ENCODE results near the gene RAPGEF2. TPM values are rescaled to one million over a fixed set of nuclear protein-coding genes. Genes with fewer than 3 reads are reported as not detected.
"Not testable (repeated sequence)": the region's sequence is repeated elsewhere in the genome, so short reads cannot be mapped to it uniquely, and the experiment has no call there.

The RAPGEF2 gene
- total RNA-seq, 1 donor from 2014 or later, result 40.6 TPM

- Mint-ChIP-seq H3K27me3 (no peaks in the 10 kb centered on the region), H3K4me1 (ENCODE audit: unreplicated experiment) (peaks cover 54% of the 10 kb centered on the region), H3K27ac (peak overlapping the region; percentile 76), H3K36me3 (peaks cover 9% of the 10 kb centered on the region), H3K4me3 (peak overlapping the region; percentile 17), H3K9me3 (no peaks in the 10 kb centered on the region)
- TF ChIP-seq CTCF (conservative IDR thresholded peaks at IDR 0.05), result peak; percentile 91
- no peak for DNase-seq (ENCODE audit: extremely low spot score, unreplicated experiment)
Observed at GRCh38 chr4:159175085-159175988, 72.5 kb downstream of the RAPGEF2 start.

- no peaks in the 10 kb centered on the region for H3K27me3 Mint-ChIP-seq
- DNase-seq (ENCODE audit: extremely low spot score, unreplicated experiment), result no peak
- H3K9me3 Mint-ChIP-seq, result no peaks in the 10 kb centered on the region
- peaks cover 4% of the 10 kb centered on the region for H3K36me3 Mint-ChIP-seq
- peaks cover 54% of the 10 kb centered on the region for H3K4me1 Mint-ChIP-seq (ENCODE audit: unreplicated experiment)
- TF ChIP-seq CTCF (conservative IDR thresholded peaks at IDR 0.05), result no peak
- H3K4me3 Mint-ChIP-seq, result peak overlapping the region; percentile 17
- H3K27ac Mint-ChIP-seq, result peak overlapping the region; percentile 76
Observed at GRCh38 chr4:159175989-159176375, 73.1 kb downstream of the RAPGEF2 start.

GRCh38 chr4:159177265-159178150 is 74.6 kb downstream of the RAPGEF2 start:
- Mint-ChIP-seq H3K27ac (peak overlapping the region; percentile 2), H3K9me3 (no peaks in the 10 kb centered on the region), H3K4me1 (ENCODE audit: unreplicated experiment) (peaks cover 50% of the 10 kb centered on the region), H3K4me3 (no peak overlapping the region), H3K36me3 (no peaks in the 10 kb centered on the region), H3K27me3 (no peaks in the 10 kb centered on the region)
- no peak for TF ChIP-seq CTCF (conservative IDR thresholded peaks at IDR 0.05)
- DNase-seq (ENCODE audit: extremely low spot score, unreplicated experiment), result no peak

- Mint-ChIP-seq H3K36me3 (no peaks in the 10 kb centered on the region), H3K27ac (peak overlapping the region; percentile 2), H3K4me1 (ENCODE audit: unreplicated experiment) (peaks cover 45% of the 10 kb centered on the region), H3K9me3 (no peaks in the 10 kb centered on the region), H3K4me3 (no peak overlapping the region), H3K27me3 (no peaks in the 10 kb centered on the region)
- TF ChIP-seq CTCF (conservative IDR thresholded peaks at IDR 0.05), result no peak
- DNase-seq (ENCODE audit: extremely low spot score, unreplicated experiment), result no peak
Observed at GRCh38 chr4:159178151-159178546, 75.3 kb downstream of the RAPGEF2 start.

- no peaks in the 10 kb centered on the region for H3K27me3 Mint-ChIP-seq
- no peaks in the 10 kb centered on the region for H3K36me3 Mint-ChIP-seq
- H3K4me1 Mint-ChIP-seq (ENCODE audit: unreplicated experiment), result peaks cover 35% of the 10 kb centered on the region
- DNase-seq (ENCODE audit: extremely low spot score, unreplicated experiment), result no peak
- H3K27ac Mint-ChIP-seq, result no peak overlapping the region
- H3K9me3 Mint-ChIP-seq, result no peaks in the 10 kb centered on the region
- TF ChIP-seq CTCF (conservative IDR thresholded peaks at IDR 0.05), result no peak
- H3K4me3 Mint-ChIP-seq, result no peak overlapping the region
Observed at GRCh38 chr4:159178979-159179969, 76.4 kb downstream of the RAPGEF2 start.

GRCh38 chr4:159183885-159184605 is 81.2 kb downstream of the RAPGEF2 start:
- not testable (repeated sequence) for H3K27me3 Mint-ChIP-seq; H3K4me3 Mint-ChIP-seq; DNase-seq (ENCODE audit: extremely low spot score, unreplicated experiment); H3K36me3 Mint-ChIP-seq; H3K9me3 Mint-ChIP-seq; H3K27ac Mint-ChIP-seq
- peaks cover 10% of the 10 kb centered on the region for H3K4me1 Mint-ChIP-seq (ENCODE audit: unreplicated experiment)

Measured in type B pancreatic cell (in vitro differentiated cells).